ENCODE data around the gene OBSCN.
A peak's percentile ranks its signal among the peaks of the same experiment; 100 is the strongest.
"Not testable (repeated sequence)": the region's sequence is repeated elsewhere in the genome, so short reads cannot be mapped to it uniquely, and the experiment has no call there.

OBSCN gene

GRCh38 chr1:228226956-228227791 is 19.3 kb downstream of the OBSCN start:
- DNase-seq = no peak

- not testable (repeated sequence) for DNase-seq
These were observed 20.3 kb downstream of the OBSCN start for GRCh38 chr1:228228147-228228546.

GRCh38 chr1:228228601-228229074 is 20.8 kb downstream of the OBSCN start:
- DNase-seq = peak; percentile 1

- DNase-seq = no peak
These were observed 23.3 kb downstream of the OBSCN start for GRCh38 chr1:228231189-228231588.

- no peak for DNase-seq
These were observed 25.3 kb downstream of the OBSCN start for GRCh38 chr1:228233136-228233535.

GRCh38 chr1:228234921-228235320 is 27.1 kb downstream of the OBSCN start:
- no peak for DNase-seq

GRCh38 chr1:228236744-228237143 is 28.9 kb downstream of the OBSCN start:
- peak; percentile 7 for DNase-seq

- DNase-seq = no peak
These were observed 30.2 kb downstream of the OBSCN start for GRCh38 chr1:228238007-228238406.

GRCh38 chr1:228238461-228238860 is 30.6 kb downstream of the OBSCN start:
- DNase-seq = no peak

GRCh38 chr1:228240411-228241240 is 32.8 kb downstream of the OBSCN start:
- no peak for DNase-seq

- no peak for DNase-seq
These were observed 33.4 kb downstream of the OBSCN start for GRCh38 chr1:228241259-228241658.

GRCh38 chr1:228242409-228242808 is 34.6 kb downstream of the OBSCN start:
- DNase-seq = no peak

GRCh38 chr1:228243093-228243492 is 35.2 kb downstream of the OBSCN start:
- DNase-seq = no peak

- DNase-seq = not testable (repeated sequence)
These were observed 36.1 kb downstream of the OBSCN start for GRCh38 chr1:228243989-228244388.

GRCh38 chr1:228245111-228245510 is 37.3 kb downstream of the OBSCN start:
- no peak for DNase-seq

- no peak for DNase-seq
These were observed 38.5 kb downstream of the OBSCN start for GRCh38 chr1:228246216-228246900.

- no peak for DNase-seq
These were observed 41.9 kb downstream of the OBSCN start for GRCh38 chr1:228249513-228250305.

GRCh38 chr1:228252476-228252875 is 44.6 kb downstream of the OBSCN start:
- DNase-seq = not testable (repeated sequence)

GRCh38 chr1:228256626-228257375 is 49.0 kb downstream of the OBSCN start:
- DNase-seq = no peak

- no peak for DNase-seq
These were observed 50.6 kb downstream of the OBSCN start for GRCh38 chr1:228258486-228258885.

- no peak for DNase-seq
These were observed 51.6 kb downstream of the OBSCN start for GRCh38 chr1:228259368-228259894.
